HG03571 (cell line): ENCODE results near the gene HSBP1L1.
"Not testable (repeated sequence)": the region's sequence is repeated elsewhere in the genome, so short reads cannot be mapped to it uniquely, and the experiment has no call there.

Source experiments
- ATAC-seq: cut with Tn5 transposase; IDR thresholded peaks from one replicate; pipeline ENCODE4 v1.9.1; 2021; ENCODE audit not compliant: unreplicated experiment

Gene HSBP1L1

DNA sequence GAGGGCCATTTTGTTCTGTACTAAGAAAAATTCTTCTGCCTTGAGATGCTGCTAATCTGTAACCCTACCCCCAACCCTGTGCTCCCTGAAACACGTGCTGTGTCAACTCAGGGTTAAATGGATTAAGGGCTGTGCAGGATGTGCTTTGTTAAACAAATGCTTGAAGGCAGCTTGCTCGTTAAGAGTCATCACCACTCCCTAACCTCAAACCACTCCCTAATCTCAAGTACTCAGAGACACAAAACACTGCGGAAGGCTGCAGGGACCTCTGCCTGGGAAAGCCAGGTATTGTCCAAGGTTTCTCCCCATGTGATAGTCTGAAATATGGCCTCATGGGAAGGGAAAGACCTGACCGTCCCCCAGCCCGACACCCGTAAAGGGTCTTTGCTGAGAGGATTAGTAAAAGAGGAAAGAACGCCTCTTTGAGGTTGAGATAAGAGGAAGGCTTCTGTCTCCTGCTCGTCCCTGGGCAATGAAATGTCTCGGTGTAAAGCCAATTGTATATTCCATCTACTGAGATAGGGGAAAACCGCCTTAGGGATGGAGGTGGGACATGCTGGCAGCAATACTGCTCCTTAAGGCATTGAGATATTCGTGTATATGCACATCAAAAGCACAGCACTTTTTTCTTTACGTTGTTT lies 4.2 kb upstream of the HSBP1L1 start:
- ATAC-seq: not testable (repeated sequence)

DNA sequence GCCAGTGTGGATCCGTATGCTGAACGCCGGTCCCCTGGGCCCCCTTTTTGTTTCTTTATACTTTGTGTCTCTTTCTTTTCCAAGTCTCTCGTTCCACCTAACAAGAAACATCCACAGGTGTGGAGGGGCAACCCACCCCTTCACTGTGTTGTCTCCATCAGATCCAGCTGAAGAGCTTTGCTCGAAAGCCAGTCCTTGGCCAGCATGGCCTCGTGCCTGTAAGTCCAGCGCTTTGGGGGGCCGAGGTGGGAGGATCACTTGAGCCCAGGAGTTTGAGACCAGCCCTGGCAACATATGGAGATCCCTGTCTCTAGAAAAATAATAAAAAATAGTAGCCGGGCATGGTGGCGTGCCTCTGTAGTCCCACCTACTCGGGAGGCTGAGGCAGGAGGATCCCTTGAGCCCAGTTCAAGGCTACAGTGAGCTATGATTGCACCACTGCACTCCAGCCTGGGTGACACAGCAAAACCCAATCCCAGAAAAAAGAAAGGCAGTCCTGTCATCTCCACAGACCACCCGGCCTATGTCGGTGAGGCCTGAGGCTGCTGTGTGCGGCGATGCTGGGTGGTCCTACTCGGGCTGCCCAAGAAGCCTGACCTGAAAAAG lies 3.4 kb upstream of the HSBP1L1 start:
- no peak for ATAC-seq

- no peak for ATAC-seq
Observed at GRCh38 chr18:79961527-79962291, 2.7 kb upstream of the HSBP1L1 start.

DNA sequence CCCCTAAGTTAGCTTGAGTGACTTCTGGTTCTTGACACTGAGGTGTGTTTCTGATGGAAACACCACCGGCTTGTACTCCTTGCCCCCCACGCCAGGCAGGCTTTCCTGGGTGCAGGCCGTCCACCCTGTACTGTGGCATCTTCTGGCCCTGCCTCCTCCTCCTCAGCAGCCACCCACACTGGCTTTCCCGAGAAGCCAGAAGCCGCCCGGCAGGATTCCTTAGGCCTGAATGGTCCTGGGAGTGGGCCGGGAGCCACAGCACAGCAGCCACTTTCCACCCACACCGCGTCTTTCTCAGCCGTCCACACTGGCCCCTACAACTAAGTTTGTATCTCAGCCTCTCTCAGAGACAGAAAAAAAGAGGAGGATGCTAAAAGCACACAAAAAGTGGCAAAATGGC lies 2.1 kb upstream of the HSBP1L1 start:
- no peak for ATAC-seq

DNA sequence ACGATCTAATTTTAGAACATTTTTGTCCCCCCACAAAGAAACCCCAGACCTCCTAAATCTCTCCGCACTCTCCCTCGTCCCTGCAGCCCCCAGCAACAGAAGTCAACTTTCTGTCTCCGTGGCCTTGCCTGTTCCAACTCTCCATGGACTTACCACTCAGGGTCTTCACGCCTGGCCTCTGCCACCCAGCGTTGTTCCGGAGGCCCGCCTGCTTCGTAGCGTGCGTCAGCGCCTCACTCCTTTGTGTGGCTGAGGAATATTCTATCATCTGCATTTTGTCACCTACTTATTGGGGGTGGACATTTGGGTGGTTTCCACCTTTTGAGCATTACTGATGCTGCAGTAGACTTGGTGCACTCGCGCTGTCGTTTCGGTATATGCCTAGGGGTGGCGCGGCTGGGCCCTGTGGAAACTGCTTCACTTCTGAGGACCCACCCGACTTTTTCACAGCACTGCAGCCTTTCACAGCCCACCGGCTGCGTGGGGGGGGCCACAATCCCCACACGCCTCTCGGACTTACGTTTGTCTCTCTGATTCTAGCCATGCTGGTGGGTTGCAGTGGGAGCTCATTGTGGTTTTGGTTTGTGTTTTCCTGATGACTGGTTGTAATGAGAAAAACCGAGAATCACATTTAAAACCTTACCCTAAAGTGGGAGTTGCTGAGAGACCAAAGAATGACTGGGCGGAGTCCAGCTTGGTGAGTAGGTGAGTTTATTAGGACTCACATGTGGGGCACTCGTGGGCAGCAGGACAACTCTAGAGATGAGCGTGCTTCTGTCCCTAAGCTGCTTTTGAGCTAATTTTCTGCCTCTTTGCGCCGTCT lies 1.4 kb upstream of the HSBP1L1 start:
- ATAC-seq: peak; percentile 39

DNA sequence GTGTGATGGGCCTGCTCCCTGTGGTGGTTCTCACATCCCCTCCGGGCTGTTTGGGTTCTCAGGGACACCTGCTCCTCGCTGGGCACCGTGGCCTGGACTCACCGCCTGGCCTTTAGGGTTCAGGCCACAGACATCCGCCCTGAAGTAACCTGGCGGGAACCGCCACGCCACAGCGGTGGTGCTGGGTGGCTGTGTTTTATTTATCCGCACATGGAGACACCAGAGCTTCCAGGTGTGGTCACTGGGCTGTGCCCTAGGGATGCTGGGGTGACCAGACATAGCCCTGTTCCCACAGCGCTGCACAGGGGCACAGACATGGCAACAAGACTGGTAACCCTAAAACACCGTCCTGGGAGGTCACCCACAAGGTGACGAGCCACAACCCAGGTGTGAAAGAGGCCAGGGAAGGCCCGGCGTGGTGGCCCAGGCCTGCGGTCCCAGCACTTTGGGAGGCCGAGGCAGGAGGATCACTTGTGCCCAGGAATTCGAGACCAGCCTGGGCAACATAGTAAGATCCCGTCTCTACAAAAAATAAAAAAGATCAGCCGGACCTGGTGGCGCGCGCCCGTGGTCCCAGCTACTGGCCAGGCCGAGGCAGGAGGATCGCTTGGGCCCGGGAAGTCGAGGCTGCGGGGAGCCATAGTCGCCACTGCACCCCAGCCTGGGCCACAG lies 649 bp upstream of the HSBP1L1 start:
- no peak for ATAC-seq

DNA sequence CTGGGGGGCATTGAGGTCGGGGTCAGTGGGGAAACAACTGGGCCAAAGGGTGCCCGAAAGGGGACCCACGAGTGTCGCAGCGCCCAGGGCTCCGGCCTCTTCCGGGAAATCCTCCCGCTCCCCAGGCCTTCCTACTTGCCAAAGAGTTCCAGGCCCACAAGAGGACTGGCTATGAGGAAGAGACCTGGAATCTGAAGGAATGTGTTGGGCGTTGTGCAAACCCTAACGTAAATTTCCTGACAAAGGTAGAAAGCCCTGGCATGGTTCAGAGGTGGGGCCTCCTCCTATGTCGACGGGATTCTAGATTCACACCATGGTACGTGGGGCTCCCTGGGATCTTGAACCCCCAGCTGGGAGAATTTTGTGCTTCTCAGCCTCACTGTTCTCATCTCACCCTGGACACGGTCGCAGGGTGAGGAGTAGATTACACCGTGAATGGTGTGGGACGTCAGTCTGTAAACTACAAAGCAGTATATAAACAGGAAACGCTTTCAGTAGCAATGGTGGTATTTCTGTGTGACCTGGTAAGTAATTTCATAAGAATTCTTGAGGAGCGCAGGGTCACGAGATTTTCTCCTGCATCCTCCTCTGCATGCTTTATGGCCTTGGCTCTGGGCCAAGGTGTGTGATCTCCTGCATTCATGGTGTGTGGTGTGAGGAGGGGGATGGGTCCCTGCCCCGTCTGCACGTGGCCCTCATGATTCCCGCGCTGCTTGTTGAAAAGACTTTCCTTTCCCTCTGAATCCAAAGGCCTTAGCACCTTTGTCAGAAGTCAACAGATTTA lies 868 bp downstream of the HSBP1L1 start:
- no peak for ATAC-seq

- ATAC-seq: no peak
Observed at GRCh38 chr18:79970419-79971133, 6.1 kb downstream of the HSBP1L1 start.

DNA sequence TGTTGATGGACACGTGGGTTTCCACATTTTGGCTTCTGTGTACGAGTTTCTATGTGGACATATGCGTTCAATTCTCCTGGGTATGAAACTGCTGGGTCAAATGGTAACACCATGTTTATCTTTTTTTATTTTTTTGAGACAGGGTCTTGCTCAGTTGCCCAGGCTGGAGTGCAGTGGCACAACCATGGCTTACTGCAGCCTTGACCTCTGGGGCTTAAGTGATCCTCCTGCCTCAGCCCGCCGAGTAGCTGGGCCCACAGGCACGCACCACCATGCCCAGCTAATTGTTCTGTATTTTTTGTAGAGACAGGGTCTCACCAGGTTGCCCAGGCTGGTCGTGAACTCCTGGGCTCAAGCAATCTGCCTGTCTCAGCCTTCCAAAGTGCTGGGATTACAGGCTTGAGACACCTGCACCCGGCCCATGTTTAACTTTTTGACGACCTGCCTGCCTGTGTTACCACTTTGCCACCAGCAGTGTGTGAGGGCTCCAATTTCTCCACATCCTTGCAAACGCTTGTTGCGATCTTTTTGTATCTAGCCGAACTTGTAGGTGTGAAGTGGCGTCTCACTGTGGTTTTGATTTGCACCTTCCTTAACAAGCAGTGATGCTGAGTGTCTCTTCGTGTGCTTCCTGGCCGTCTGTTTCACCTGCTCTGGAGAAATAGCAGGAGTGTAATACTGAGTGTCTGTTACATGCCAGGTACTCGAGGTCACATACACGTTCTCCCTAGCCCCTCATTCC lies 6.9 kb downstream of the HSBP1L1 start:
- no peak for ATAC-seq

DNA sequence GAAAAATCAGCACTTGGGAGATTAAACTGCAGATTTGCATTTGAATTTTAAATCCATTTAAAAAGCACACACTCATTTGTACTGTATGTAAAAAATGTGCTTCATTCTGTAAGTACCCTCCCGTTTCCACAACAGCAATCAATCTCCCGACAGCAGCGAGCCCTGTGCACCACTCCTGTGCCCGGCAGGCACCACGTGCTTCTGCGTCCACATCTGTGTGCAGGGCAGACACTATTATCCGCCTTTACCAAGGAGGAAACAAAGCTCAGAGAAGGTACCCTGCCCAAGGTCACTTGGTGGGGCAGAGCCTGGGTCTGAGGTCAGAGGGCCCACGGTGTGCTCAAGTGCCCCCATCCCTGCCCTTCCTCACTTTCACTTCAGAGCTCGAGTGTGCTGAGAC lies 7.5 kb downstream of the HSBP1L1 start:
- ATAC-seq: no peak

- ATAC-seq: no peak
Observed at GRCh38 chr18:79972720-79973119, 8.3 kb downstream of the HSBP1L1 start.

- ATAC-seq: no peak
Observed at GRCh38 chr18:79973517-79973916, 9.1 kb downstream of the HSBP1L1 start.

DNA sequence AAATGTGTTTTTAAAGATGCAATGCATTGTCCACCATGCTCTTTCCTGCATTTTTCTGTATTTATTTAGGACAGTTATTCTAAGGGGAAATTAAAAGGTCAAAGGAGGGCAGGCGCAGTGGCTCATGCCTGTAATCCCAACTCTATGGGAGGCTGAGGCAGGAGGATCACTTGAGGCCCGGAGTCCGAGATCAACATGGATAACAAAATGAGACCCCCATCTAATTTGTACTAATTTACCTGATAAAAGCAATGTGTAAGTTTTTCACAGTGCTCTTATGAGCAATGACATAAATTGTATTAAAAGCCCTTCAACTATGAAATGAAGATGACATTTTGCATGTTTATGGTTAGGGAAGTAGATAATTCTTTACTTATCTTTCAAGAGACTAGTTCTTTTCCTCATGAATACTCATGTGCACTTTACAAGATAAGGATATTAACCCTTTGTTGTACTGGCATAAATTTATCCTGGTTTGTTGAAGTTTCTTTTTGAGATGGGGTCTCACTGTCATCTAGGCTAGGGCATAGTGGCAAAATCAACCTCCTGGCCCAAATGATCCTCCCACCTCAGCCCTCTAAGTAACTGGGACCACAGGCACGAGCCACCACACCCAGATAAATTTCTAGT lies 9.7 kb downstream of the HSBP1L1 start:
- no peak for ATAC-seq

DNA sequence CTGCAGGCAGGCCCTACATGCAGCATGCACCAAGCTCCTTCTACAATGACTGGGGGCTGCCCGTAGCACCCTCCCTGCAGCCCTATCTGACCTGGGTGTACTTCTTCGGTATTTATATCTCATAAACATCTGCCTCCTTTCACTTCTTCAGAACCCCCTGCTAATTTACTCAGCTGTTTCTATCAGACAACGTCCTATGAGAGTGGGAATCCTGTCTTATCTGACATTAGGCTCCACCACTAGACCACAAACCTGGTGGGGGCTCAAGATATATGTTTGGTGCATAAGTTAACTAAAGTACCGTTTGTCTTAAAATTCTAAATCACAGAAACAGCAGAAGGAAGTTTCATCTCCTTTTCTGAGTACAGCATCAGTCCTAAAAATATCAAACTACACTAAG lies 10.6 kb downstream of the HSBP1L1 start:
- no peak for ATAC-seq

GRCh38 chr18:79975985-79976680 lies 11.7 kb downstream of the HSBP1L1 start:
- no peak for ATAC-seq

- ATAC-seq: no peak
Observed at GRCh38 chr18:79979843-79980242, 15.4 kb downstream of the HSBP1L1 start.

GRCh38 chr18:79980585-79980984 lies 16.1 kb downstream of the HSBP1L1 start:
- ATAC-seq: no peak

- no peak for ATAC-seq
Observed at GRCh38 chr18:79982736-79983135, 18.3 kb downstream of the HSBP1L1 start.
